PC-3 (cell line): ENCODE data around the gene RALA. TPM values are rescaled to one million over a fixed set of nuclear protein-coding genes. Genes with fewer than 3 reads are reported as not detected.
A peak's percentile ranks its signal among the peaks of the same experiment; 100 is the strongest.

ENCODE experiments used
- ATAC-seq: fragments of 200-7000 bp; cut with Tn5 transposase; 2 replicates; pipeline ENCODE4 v1.9.1; 2020; ENCODE audit warnings: mild to moderate bottlenecking, moderate library complexity
- BruUV-seq: library from RNA; stranded (reverse); fragments of 400-500 nt; replicated peaks from 2 replicates; lab custom pipeline; 2021; lab: Mats Ljungman, UMichigan
- CTCF ChIA-PET: fragments of 300-600 bp; sonication (Branson Sonifier 250); formaldehyde crosslinking; loops from one replicate; lab custom pipeline; 2022; ENCODE audit warnings: antibody characterized with exemption; lab: Charles Lee
- POLR2A ChIA-PET: fragments of 300-600 bp; sonication (Branson Sonifier 250); formaldehyde crosslinking; loops from one replicate; lab custom pipeline; 2022; ENCODE audit warnings: antibody characterized with exemption; ENCODE audit not compliant: unreplicated experiment; lab: Charles Lee
- DNase-seq: peaks from one replicate; pipeline ENCODE4 v3.0.0-alpha.2; 2015
- H2AFZ ChIP-seq: fragments of 300-600 bp; sonication (generic); 2 replicates; pipeline ENCODE4 v1.6.0; 2016; ENCODE audit warnings: antibody characterized with exemption, low read length
- H3F3A ChIP-seq: fragments of 300-600 bp; sonication (generic); one replicate; pipeline ENCODE4 v1.6.0; 2017; ENCODE audit warnings: antibody characterized with exemption, low read length, control low read depth, mild to moderate bottlenecking; ENCODE audit not compliant: unreplicated experiment
- H3K27ac ChIP-seq: fragments of 300-600 bp; sonication (generic); 2 replicates; pipeline ENCODE4 v1.5.1; 2016; ENCODE audit warnings: mild to moderate bottlenecking, low read length
- H3K27me3 ChIP-seq: fragments of 300-600 bp; sonication (generic); 2 replicates; pipeline ENCODE4 v1.6.1; 2016; ENCODE audit warnings: low read length, mixed read lengths
- H3K36me3 ChIP-seq: fragments of 300-600 bp; sonication (generic); 2 replicates; pipeline ENCODE4 v1.6.1; 2016; ENCODE audit warnings: low read depth, mixed run types, low read length, mixed read lengths
- H3K4me1 ChIP-seq: fragments of 300-600 bp; sonication (generic); 2 replicates; pipeline ENCODE4 v1.5.1; 2016; ENCODE audit warnings: low read length; ENCODE audit not compliant: insufficient read depth
- H3K4me2 ChIP-seq: fragments of 300-600 bp; sonication (generic); 2 replicates; pipeline ENCODE4 v1.6.0; 2016; ENCODE audit warnings: low read length
- H3K4me3 ChIP-seq: fragments of 300-600 bp; sonication (generic); 2 replicates; pipeline ENCODE4 v1.5.1; 2016; ENCODE audit warnings: mild to moderate bottlenecking, low read length, mixed read lengths
- H3K79me2 ChIP-seq: fragments of 300-600 bp; sonication (generic); 2 replicates; pipeline ENCODE4 v1.6.1; 2017; ENCODE audit warnings: low read length, mixed read lengths
- H3K9ac ChIP-seq: fragments of 300-600 bp; sonication (generic); 2 replicates; pipeline ENCODE4 v1.6.0; 2016; ENCODE audit warnings: mild to moderate bottlenecking, low read length
- H3K9me2 ChIP-seq: fragments of 300-600 bp; sonication (generic); replicated peaks from 2 replicates; pipeline ENCODE4 v1.6.1; 2016; ENCODE audit warnings: mixed run types, low read length, mixed read lengths
- H3K9me3 ChIP-seq: fragments of 300-600 bp; sonication (generic); 2 replicates; pipeline ENCODE4 v1.6.1; 2016; ENCODE audit warnings: low read length, mixed read lengths
- H4K20me1 ChIP-seq: fragments of 300-600 bp; sonication (generic); 2 replicates; pipeline ENCODE4 v1.6.1; 2016; ENCODE audit warnings: low read length, mixed read lengths
- EZH2 ChIP-seq: fragments of 300-600 bp; sonication (generic); IDR thresholded peaks from one replicate; pipeline ENCODE4 v1.6.1; 2017; ENCODE audit warnings: antibody characterized with exemption, mild to moderate bottlenecking, low read length; ENCODE audit not compliant: unreplicated experiment
- EZH2phosphoT487 ChIP-seq: fragments of 300-600 bp; sonication (generic); IDR thresholded peaks from 2 replicates; pipeline ENCODE4 v1.6.1; 2018; ENCODE audit warnings: mild to moderate bottlenecking, antibody characterized with exemption, low read length, borderline replicate concordance
- intact Hi-C: fragments of 100-400 bp; cut with micrococcal nuclease; formaldehyde crosslinking; loops from 2 replicates; pipeline ENCODE4 v1.9.0; 2023
- total RNA-seq: library from RNA; depleted of rRNA; stranded (reverse); fragments of >200 nt; gene quantifications from 2 replicates; pipeline ENCODE4 v1.2.3, GENCODE V29; 2014
- TF ChIP-seq, protein P1 (sequence below): fragments of 300-600 bp; sonication (generic); conservative IDR thresholded peaks from 2 replicates; pipeline ENCODE4 v1.5.1; 2017; ENCODE audit warnings: antibody characterized with exemption, low read depth, mild to moderate bottlenecking, low read length

RALA gene
- total RNA-seq, 1 experiment from 2014 or later = 12.9 TPM

DNA sequence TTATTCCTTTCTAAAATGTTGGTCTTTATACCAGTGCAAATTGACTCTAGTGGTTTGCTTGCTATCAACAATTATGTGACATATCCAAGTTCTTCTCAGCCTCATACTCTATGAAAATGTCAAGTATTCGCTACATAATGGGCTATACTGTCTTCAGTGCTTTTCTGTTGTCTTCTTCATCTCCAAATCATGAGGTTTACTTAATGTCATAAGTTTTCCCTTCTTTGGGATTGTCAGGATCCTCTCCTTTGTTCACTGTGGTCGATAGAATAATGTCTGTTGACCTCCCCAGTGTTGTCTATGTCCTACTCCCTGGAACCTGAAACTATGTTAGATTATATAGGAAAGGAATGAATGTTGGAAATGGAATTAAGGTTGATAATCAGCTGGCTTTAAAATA lies 16.4 kb upstream of the RALA start:
- Histone ChIP-seq H3F3A (no peaks in the 10 kb centered on the region), H3K27ac (no peak overlapping the region), H3K4me1 (peaks cover 25% of the 10 kb centered on the region), H3K79me2 (no peaks in the 10 kb centered on the region), H3K9ac (no peak overlapping the region), H3K36me3 (no peaks in the 10 kb centered on the region), H3K4me3 (no peak overlapping the region), H4K20me1 (no peaks in the 10 kb centered on the region), H2AFZ (no peak overlapping the region), H3K4me2 (no peak overlapping the region), H3K9me2 (no peaks in the 10 kb centered on the region), H3K9me3 (no peaks in the 10 kb centered on the region), H3K27me3 (no peaks in the 10 kb centered on the region)
- intact Hi-C loops = no loop called here
- BruUV-seq = no TSS peak
- ChIA-PET CTCF (no interaction called here), POLR2A (no interaction called here)
- DNase-seq (no peak), ATAC-seq (no peak)
- TF ChIP-seq EZH2 (no peak), EZH2phosphoT487 (no peak)
- TF ChIP-seq, protein P1, sequence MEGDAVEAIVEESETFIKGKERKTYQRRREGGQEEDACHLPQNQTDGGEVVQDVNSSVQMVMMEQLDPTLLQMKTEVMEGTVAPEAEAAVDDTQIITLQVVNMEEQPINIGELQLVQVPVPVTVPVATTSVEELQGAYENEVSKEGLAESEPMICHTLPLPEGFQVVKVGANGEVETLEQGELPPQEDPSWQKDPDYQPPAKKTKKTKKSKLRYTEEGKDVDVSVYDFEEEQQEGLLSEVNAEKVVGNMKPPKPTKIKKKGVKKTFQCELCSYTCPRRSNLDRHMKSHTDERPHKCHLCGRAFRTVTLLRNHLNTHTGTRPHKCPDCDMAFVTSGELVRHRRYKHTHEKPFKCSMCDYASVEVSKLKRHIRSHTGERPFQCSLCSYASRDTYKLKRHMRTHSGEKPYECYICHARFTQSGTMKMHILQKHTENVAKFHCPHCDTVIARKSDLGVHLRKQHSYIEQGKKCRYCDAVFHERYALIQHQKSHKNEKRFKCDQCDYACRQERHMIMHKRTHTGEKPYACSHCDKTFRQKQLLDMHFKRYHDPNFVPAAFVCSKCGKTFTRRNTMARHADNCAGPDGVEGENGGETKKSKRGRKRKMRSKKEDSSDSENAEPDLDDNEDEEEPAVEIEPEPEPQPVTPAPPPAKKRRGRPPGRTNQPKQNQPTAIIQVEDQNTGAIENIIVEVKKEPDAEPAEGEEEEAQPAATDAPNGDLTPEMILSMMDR = no peak

GRCh38 chr7:39607865-39608264 lies 15.5 kb upstream of the RALA start:
- peaks cover 25% of the 10 kb centered on the region for H3K4me1 ChIP-seq
- no peak overlapping the region for H3K9ac ChIP-seq
- peak overlapping the region; percentile 31 for H3K27ac ChIP-seq
- H3K9me3 ChIP-seq = no peaks in the 10 kb centered on the region
- H3K4me2 ChIP-seq = peak overlapping the region; percentile 20; the same call in 1 of the 2 replicates
- H3K36me3 ChIP-seq = no peaks in the 10 kb centered on the region
- H3K4me3 ChIP-seq = no peak overlapping the region
- H2AFZ ChIP-seq = peak overlapping the region; percentile 8; the same call in 1 of the 2 replicates
- H3K27me3 ChIP-seq = no peaks in the 10 kb centered on the region
- DNase-seq (no peak), ATAC-seq (no peak)
- TF ChIP-seq, protein P1 = no peak
- no peak for TF ChIP-seq EZH2
- TF ChIP-seq EZH2phosphoT487 = no peak
- ChIA-PET POLR2A (no interaction called here), CTCF (no interaction called here)
- no peaks in the 10 kb centered on the region for H3K9me2 ChIP-seq
- intact Hi-C loops = no loop called here
- H3F3A ChIP-seq = no peaks in the 10 kb centered on the region
- H4K20me1 ChIP-seq = no peaks in the 10 kb centered on the region
- no peaks in the 10 kb centered on the region for H3K79me2 ChIP-seq
- no TSS peak for BruUV-seq

- Histone ChIP-seq H3K9me2 (no peaks in the 10 kb centered on the region), H3K9me3 (no peaks in the 10 kb centered on the region), H3K4me2 (peak overlapping the region; percentile 20), H3K27ac (peak overlapping the region; percentile 31), H3K36me3 (no peaks in the 10 kb centered on the region), H3F3A (no peaks in the 10 kb centered on the region), H2AFZ (peak overlapping the region; percentile 8; the same call in 1 of the 2 replicates), H3K4me1 (peaks cover 25% of the 10 kb centered on the region), H3K4me3 (no peak overlapping the region), H3K79me2 (no peaks in the 10 kb centered on the region), H3K27me3 (no peaks in the 10 kb centered on the region), H4K20me1 (no peaks in the 10 kb centered on the region), H3K9ac (no peak overlapping the region)
- intact Hi-C loops = no loop called here
- CTCF ChIA-PET = no interaction called here
- TF ChIP-seq, protein P1 = no peak
- no peak for TF ChIP-seq EZH2
- BruUV-seq = no TSS peak
- ATAC-seq (peak; percentile 70), DNase-seq (peak; percentile 32)
- POLR2A ChIA-PET = no interaction called here
Measured at GRCh38 chr7:39608278-39608677, 15.1 kb upstream of the RALA start.
